ENCODE measurements around the gene HMG20A.

The HMG20A gene

GRCh38 chr15:77528290-77528967 is 107.7 kb downstream of the HMG20A start:
- H2BK120ac ChIP-seq (ENCODE audit: low read depth, low read length), result no peak overlapping the region
- H3K4ac ChIP-seq (ENCODE audit: low read length), result no peak overlapping the region
- peak overlapping the region; percentile 35 for H2AFZ ChIP-seq (ENCODE audit: low read length)
- H2BK15ac ChIP-seq (ENCODE audit: low read length), result no peak overlapping the region
- DNase-seq (ENCODE audit: low spot score), result no peak
- H2BK12ac ChIP-seq (ENCODE audit: low read length), result no peak overlapping the region
- H3K36me3 ChIP-seq (replicated peaks in 1 of 2; ENCODE audit: control insufficient read depth in 2 of 2, insufficient read depth in 2 of 2, low read length in 2 of 2), result no peaks in the 10 kb centered on the region
- H3K27ac ChIP-seq (replicated peaks; ENCODE audit: low read length), result no peak overlapping the region
- no peaks in the 10 kb centered on the region for H3K79me1 ChIP-seq (ENCODE audit: low read depth, low read length)
- no peak overlapping the region for H2AK5ac ChIP-seq (ENCODE audit: low read depth, low read length)
- no peak overlapping the region for H4K8ac ChIP-seq (ENCODE audit: low read depth, low read length)
- no peak overlapping the region for H4K91ac ChIP-seq (ENCODE audit: low read depth, low read length, poor library complexity)
- no peak overlapping the region for H3K14ac ChIP-seq (ENCODE audit: low read length)
- peaks cover 35 to 40% of the 10 kb centered on the region in 2 donors for H3K4me1 ChIP-seq (ENCODE audit: control insufficient read depth in 2 of 2, insufficient read depth in 1 of 2, low read depth in 1 of 2, low read length in 2 of 2)
- no peak overlapping the region for H3K23ac ChIP-seq (ENCODE audit: low read depth, low read length, poor library complexity)
- no peak overlapping the region for H3K4me3 ChIP-seq (ENCODE audit: low read length in 2 of 2)
- no peaks in the 10 kb centered on the region for H3K27me3 ChIP-seq (ENCODE audit: control insufficient read depth in 3 of 3, insufficient read depth in 3 of 3, low read depth in 1 of 3, low read length in 3 of 3)
- H3K18ac ChIP-seq (ENCODE audit: low read length), result peak overlapping the region; percentile 66
- peak overlapping the region; percentile 40 for H2BK5ac ChIP-seq (ENCODE audit: low read length)
- no peak overlapping the region for H3K4me2 ChIP-seq (ENCODE audit: insufficient read depth, low read length, poor library complexity, severe bottlenecking)
- whole genome bisulfite sequencing, 2 donors (ENCODE audit: extremely low coverage in 2 of 2, insufficient read length in 2 of 2, insufficient replicate concordance in 1 of 2), result no CpG with 5 or more reads among the region's 12 CpGs
- no peak overlapping the region for H3K9ac ChIP-seq (ENCODE audit: low read depth, low read length, poor library complexity)
- H3K9me3 ChIP-seq (replicated peaks in 1 of 2; ENCODE audit: control insufficient read depth in 2 of 2, insufficient read depth in 1 of 2, low read depth in 1 of 2, low read length in 2 of 2), result peaks cover 0 to 8% of the 10 kb centered on the region in 2 donors

DNA sequence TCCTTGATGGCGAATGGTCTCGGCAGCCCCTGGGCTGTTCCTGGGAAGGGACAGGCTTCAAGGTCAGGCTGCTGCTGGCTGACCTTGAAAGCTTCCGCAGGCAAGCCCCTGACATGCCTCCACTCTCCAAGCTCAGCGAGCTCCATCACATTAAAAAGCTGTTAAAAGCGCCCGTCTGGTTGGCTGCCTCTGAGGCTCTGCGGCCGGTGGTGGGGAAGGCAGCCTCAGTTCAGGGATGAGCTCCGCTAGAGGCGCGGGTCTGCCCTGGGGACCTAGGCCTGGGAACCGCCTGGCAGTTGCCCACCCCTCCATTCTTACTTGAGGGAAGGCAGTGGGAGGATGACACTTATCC is 108.3 kb downstream of the HMG20A start:
- H3K4me3 ChIP-seq (ENCODE audit: low read length in 2 of 2), result no peak overlapping the region
- H3K27ac ChIP-seq (replicated peaks; ENCODE audit: low read length), result no peak overlapping the region
- peak overlapping the region; percentile 17 for H2BK15ac ChIP-seq (ENCODE audit: low read length)
- H3K79me1 ChIP-seq (ENCODE audit: low read depth, low read length), result no peaks in the 10 kb centered on the region
- H3K9ac ChIP-seq (ENCODE audit: low read depth, low read length, poor library complexity), result no peak overlapping the region
- peak overlapping the region; percentile 36 for H2AK5ac ChIP-seq (ENCODE audit: low read depth, low read length)
- H2BK12ac ChIP-seq (ENCODE audit: low read length), result no peak overlapping the region
- H3K14ac ChIP-seq (ENCODE audit: low read length), result no peak overlapping the region
- DNase-seq (ENCODE audit: low spot score), result no peak
- peaks cover 0 to 8% of the 10 kb centered on the region in 2 donors for H3K9me3 ChIP-seq (replicated peaks in 1 of 2; ENCODE audit: control insufficient read depth in 2 of 2, insufficient read depth in 1 of 2, low read depth in 1 of 2, low read length in 2 of 2)
- H3K36me3 ChIP-seq (replicated peaks in 1 of 2; ENCODE audit: control insufficient read depth in 2 of 2, insufficient read depth in 2 of 2, low read length in 2 of 2), result no peaks in the 10 kb centered on the region
- H4K91ac ChIP-seq (ENCODE audit: low read depth, low read length, poor library complexity), result no peak overlapping the region
- H3K23ac ChIP-seq (ENCODE audit: low read depth, low read length, poor library complexity), result no peak overlapping the region
- WGBS, 2 donors (ENCODE audit: extremely low coverage in 2 of 2, insufficient read length in 2 of 2, insufficient replicate concordance in 1 of 2), result no CpG with 5 or more reads among the region's 12 CpGs
- H2BK120ac ChIP-seq (ENCODE audit: low read depth, low read length), result no peak overlapping the region
- H3K27me3 ChIP-seq (ENCODE audit: control insufficient read depth in 3 of 3, insufficient read depth in 3 of 3, low read depth in 1 of 3, low read length in 3 of 3), result no peaks in the 10 kb centered on the region
- H4K8ac ChIP-seq (ENCODE audit: low read depth, low read length), result no peak overlapping the region
- no peak overlapping the region for H3K4me2 ChIP-seq (ENCODE audit: insufficient read depth, low read length, poor library complexity, severe bottlenecking)
- H3K18ac ChIP-seq (ENCODE audit: low read length), result no peak overlapping the region
- no peak overlapping the region for H3K4ac ChIP-seq (ENCODE audit: low read length)
- peaks cover 35 to 45% of the 10 kb centered on the region in 2 donors for H3K4me1 ChIP-seq (ENCODE audit: control insufficient read depth in 2 of 2, insufficient read depth in 1 of 2, low read depth in 1 of 2, low read length in 2 of 2)
- H2AFZ ChIP-seq (ENCODE audit: low read length), result no peak overlapping the region
- no peak overlapping the region for H2BK5ac ChIP-seq (ENCODE audit: low read length)

- Histone ChIP-seq H2BK15ac (ENCODE audit: low read length) (peak overlapping the region; percentile 17), H3K36me3 (replicated peaks in 1 of 2; ENCODE audit: control insufficient read depth in 2 of 2, insufficient read depth in 2 of 2, low read length in 2 of 2) (no peaks in the 10 kb centered on the region), H3K4ac (ENCODE audit: low read length) (no peak overlapping the region), H4K91ac (ENCODE audit: low read depth, low read length, poor library complexity) (no peak overlapping the region), H3K9ac (ENCODE audit: low read depth, low read length, poor library complexity) (no peak overlapping the region), H3K14ac (ENCODE audit: low read length) (no peak overlapping the region), H3K4me3 (ENCODE audit: low read length in 2 of 2) (peak overlapping the region in 1 of 2 donors; percentile 15), H2BK120ac (ENCODE audit: low read depth, low read length) (no peak overlapping the region), H2AK5ac (ENCODE audit: low read depth, low read length) (peak overlapping the region; percentile 36), H3K23ac (ENCODE audit: low read depth, low read length, poor library complexity) (no peak overlapping the region), H3K27me3 (ENCODE audit: control insufficient read depth in 3 of 3, insufficient read depth in 3 of 3, low read depth in 1 of 3, low read length in 3 of 3) (no peaks in the 10 kb centered on the region), H3K9me3 (replicated peaks in 1 of 2; ENCODE audit: control insufficient read depth in 2 of 2, insufficient read depth in 1 of 2, low read depth in 1 of 2, low read length in 2 of 2) (peaks cover 0 to 8% of the 10 kb centered on the region in 2 donors), H2BK5ac (ENCODE audit: low read length) (no peak overlapping the region), H3K18ac (ENCODE audit: low read length) (peak overlapping the region; percentile 82), H3K79me1 (ENCODE audit: low read depth, low read length) (no peaks in the 10 kb centered on the region), H3K27ac (replicated peaks; ENCODE audit: low read length) (no peak overlapping the region), H4K8ac (ENCODE audit: low read depth, low read length) (no peak overlapping the region), H2BK12ac (ENCODE audit: low read length) (peak overlapping the region; percentile 76), H2AFZ (ENCODE audit: low read length) (no peak overlapping the region), H3K4me2 (ENCODE audit: insufficient read depth, low read length, poor library complexity, severe bottlenecking) (no peak overlapping the region), H3K4me1 (ENCODE audit: control insufficient read depth in 2 of 2, insufficient read depth in 1 of 2, low read depth in 1 of 2, low read length in 2 of 2) (peaks cover 35 to 51% of the 10 kb centered on the region in 2 donors)
- WGBS, 2 donors (ENCODE audit: extremely low coverage in 2 of 2, insufficient read length in 2 of 2, insufficient replicate concordance in 1 of 2), result no CpG with 5 or more reads among the region's 10 CpGs
- no peak for DNase-seq (ENCODE audit: low spot score)
Observed at GRCh38 chr15:77529394-77530159, 108.9 kb downstream of the HMG20A start.

- Histone ChIP-seq H2BK5ac (ENCODE audit: low read length) (no peak overlapping the region), H2BK15ac (ENCODE audit: low read length) (no peak overlapping the region), H3K27ac (replicated peaks; ENCODE audit: low read length) (no peak overlapping the region), H3K9ac (ENCODE audit: low read depth, low read length, poor library complexity) (no peak overlapping the region), H2AK5ac (ENCODE audit: low read depth, low read length) (no peak overlapping the region), H4K8ac (ENCODE audit: low read depth, low read length) (no peak overlapping the region), H2BK120ac (ENCODE audit: low read depth, low read length) (no peak overlapping the region), H3K27me3 (ENCODE audit: control insufficient read depth in 3 of 3, insufficient read depth in 3 of 3, low read depth in 1 of 3, low read length in 3 of 3) (no peaks in the 10 kb centered on the region), H3K79me1 (ENCODE audit: low read depth, low read length) (no peaks in the 10 kb centered on the region), H3K4me2 (ENCODE audit: insufficient read depth, low read length, poor library complexity, severe bottlenecking) (no peak overlapping the region), H3K18ac (ENCODE audit: low read length) (no peak overlapping the region), H3K4me3 (ENCODE audit: low read length in 2 of 2) (no peak overlapping the region), H4K91ac (ENCODE audit: low read depth, low read length, poor library complexity) (no peak overlapping the region), H2AFZ (ENCODE audit: low read length) (no peak overlapping the region), H3K4ac (ENCODE audit: low read length) (no peak overlapping the region), H2BK12ac (ENCODE audit: low read length) (no peak overlapping the region), H3K23ac (ENCODE audit: low read depth, low read length, poor library complexity) (no peak overlapping the region), H3K9me3 (replicated peaks in 1 of 2; ENCODE audit: control insufficient read depth in 2 of 2, insufficient read depth in 1 of 2, low read depth in 1 of 2, low read length in 2 of 2) (peaks cover 0 to 8% of the 10 kb centered on the region in 2 donors), H3K36me3 (replicated peaks in 1 of 2; ENCODE audit: control insufficient read depth in 2 of 2, insufficient read depth in 2 of 2, low read length in 2 of 2) (no peaks in the 10 kb centered on the region), H3K4me1 (ENCODE audit: control insufficient read depth in 2 of 2, insufficient read depth in 1 of 2, low read depth in 1 of 2, low read length in 2 of 2) (peaks cover 26 to 51% of the 10 kb centered on the region in 2 donors), H3K14ac (ENCODE audit: low read length) (no peak overlapping the region)
- no peak for DNase-seq (ENCODE audit: low spot score)
- no CpG with 5 or more reads among the region's 7 CpGs for WGBS, 2 donors (ENCODE audit: extremely low coverage in 2 of 2, insufficient read length in 2 of 2, insufficient replicate concordance in 1 of 2)
Observed at GRCh38 chr15:77530576-77530975, 109.9 kb downstream of the HMG20A start.

Data from neuronal stem cell (in vitro differentiated cells).